D721Med (cell line): Measurements from ENCODE around the gene NEU4.

Experiments used
- DNase-seq: peaks from one replicate; pipeline ENCODE4 v3.0.0; 2011; ENCODE audit warnings: low spot score; ENCODE audit not compliant: insufficient read length
- FAIRE-seq: peaks from 2 replicates; lab custom pipeline; 2011; peaks lifted over from hg19 to GRCh38; lab: Jason Lieb, UNC
- CTCF ChIP-seq: IDR thresholded peaks from 2 replicates; pipeline ENCODE4 v1.5.1; 2012; ENCODE audit warnings: mild to moderate bottlenecking, control low read depth; ENCODE audit not compliant: insufficient read depth; ENCODE audit errors: missing control alignments

NEU4 gene

GRCh38 chr2:241834527-241835210, 25.7 kb downstream of the NEU4 start:
- FAIRE-seq, result no peak
- no peak for TF ChIP-seq CTCF
- no peak for DNase-seq

- FAIRE-seq (no peak), DNase-seq (no peak)
- no peak for TF ChIP-seq CTCF
These were observed 26.6 kb downstream of the NEU4 start for GRCh38 chr2:241835611-241836010.

- FAIRE-seq (no peak), DNase-seq (no peak)
- TF ChIP-seq CTCF, result no peak
These were observed 27.3 kb downstream of the NEU4 start for GRCh38 chr2:241836292-241836691.

- FAIRE-seq (no peak), DNase-seq (no peak)
- no peak for TF ChIP-seq CTCF
These were observed 28.4 kb downstream of the NEU4 start for GRCh38 chr2:241837197-241837965.

GRCh38 chr2:241841181-241842066, 32.4 kb downstream of the NEU4 start:
- DNase-seq (no peak), FAIRE-seq (no peak)
- TF ChIP-seq CTCF, result no peak

- FAIRE-seq (no peak), DNase-seq (no peak)
- no peak for TF ChIP-seq CTCF
These were observed 33.0 kb downstream of the NEU4 start for GRCh38 chr2:241842067-241842415.
